Loucy (cell line): Measurements from ENCODE around the gene NPSR1.

Source experiments
- H2AFZ ChIP-seq: fragments of 200-600 bp; sonication (generic); 2 replicates; pipeline ENCODE4 v1.6.0; 2016; ENCODE audit warnings: antibody characterized with exemption, mild to moderate bottlenecking, low read length, moderate library complexity
- H3F3A ChIP-seq: fragments of 200-600 bp; 2 replicates; pipeline ENCODE4 v1.6.0; 2016; ENCODE audit warnings: antibody characterized with exemption, low read depth, mild to moderate bottlenecking
- H3K27me3 ChIP-seq: fragments of 200-600 bp; sonication (generic); 2 replicates; pipeline ENCODE4 v1.6.1; 2014; ENCODE audit warnings: low read length, mild to moderate bottlenecking; ENCODE audit not compliant: insufficient read depth, poor library complexity, severe bottlenecking
- H3K36me3 ChIP-seq: fragments of 200-600 bp; sonication (generic); 2 replicates; pipeline ENCODE4 v1.6.1; 2016; ENCODE audit warnings: low read length; ENCODE audit not compliant: insufficient read depth
- H3K4me1 ChIP-seq: fragments of 200-600 bp; sonication (generic); 2 replicates; pipeline ENCODE4 v1.5.1; 2014; ENCODE audit warnings: low read length, mild to moderate bottlenecking; ENCODE audit not compliant: insufficient read depth, poor library complexity, severe bottlenecking
- H3K4me2 ChIP-seq: fragments of 200-600 bp; sonication (generic); 2 replicates; pipeline ENCODE4 v1.6.0; 2014; ENCODE audit warnings: antibody characterized with exemption, low read length, low read depth, mild to moderate bottlenecking; ENCODE audit not compliant: poor library complexity, severe bottlenecking
- H3K4me3 ChIP-seq: fragments of 200-600 bp; sonication (generic); 2 replicates; pipeline ENCODE4 v1.5.1; 2014; ENCODE audit warnings: low read length, mild to moderate bottlenecking, mixed read lengths; ENCODE audit not compliant: poor library complexity, severe bottlenecking
- H3K79me2 ChIP-seq: fragments of 200-600 bp; sonication (generic); 2 replicates; pipeline ENCODE4 v1.6.1; 2014; ENCODE audit warnings: low read length; ENCODE audit not compliant: insufficient read depth
- H3K9ac ChIP-seq: fragments of 200-600 bp; sonication (generic); 2 replicates; pipeline ENCODE4 v1.6.0; 2014; ENCODE audit warnings: mild to moderate bottlenecking, low read depth, low read length, moderate library complexity; ENCODE audit not compliant: poor library complexity, severe bottlenecking
- H3K9me2 ChIP-seq: fragments of 200-600 bp; sonication (generic); replicated peaks from 2 replicates; pipeline ENCODE4 v1.6.1; 2016; ENCODE audit warnings: low read depth, low read length, mixed read lengths
- H3K9me3 ChIP-seq: fragments of 200-600 bp; sonication (generic); 2 replicates; pipeline ENCODE4 v1.6.1; 2014; ENCODE audit warnings: mild to moderate bottlenecking, antibody characterized with exemption, low read length, low read depth; ENCODE audit not compliant: insufficient read depth
- H4K20me1 ChIP-seq: fragments of 200-600 bp; sonication (generic); 2 replicates; pipeline ENCODE4 v1.6.0; 2014; ENCODE audit warnings: antibody characterized with exemption, low read length, mild to moderate bottlenecking; ENCODE audit not compliant: insufficient read depth, poor library complexity, severe bottlenecking
- CTCF ChIP-seq: fragments of 200-600 bp; sonication (generic); conservative IDR thresholded peaks from 2 replicates; pipeline ENCODE4 v1.5.1; 2014; ENCODE audit warnings: mild to moderate bottlenecking, antibody characterized with exemption, low read length
- EZH2phosphoT487 ChIP-seq: fragments of 200-600 bp; IDR thresholded peaks from 2 replicates; pipeline ENCODE4 v1.6.1; 2018; ENCODE audit warnings: antibody characterized with exemption, mild to moderate bottlenecking, moderate library complexity, borderline replicate concordance

Gene NPSR1

GRCh38 chr7:34895202-34895601, 237.2 kb downstream of the NPSR1 start:
- Histone ChIP-seq H4K20me1 (no peaks in the 10 kb centered on the region), H3K27me3 (no peaks in the 10 kb centered on the region), H3K9me3 (no peaks in the 10 kb centered on the region; the same call in 1 of the 2 replicates), H3K36me3 (no peaks in the 10 kb centered on the region), H3K4me3 (no peak overlapping the region), H3K79me2 (no peaks in the 10 kb centered on the region), H3K9ac (no peak overlapping the region), H2AFZ (no peak overlapping the region), H3K9me2 (no peaks in the 10 kb centered on the region), H3K4me1 (no peaks in the 10 kb centered on the region), H3K4me2 (no peak overlapping the region), H3F3A (no peaks in the 10 kb centered on the region)
- TF ChIP-seq CTCF (no peak), EZH2phosphoT487 (no peak)
